H9 (cell line): ENCODE data around the gene LLCFC1. TPM values are rescaled to one million over a fixed set of nuclear protein-coding genes. Genes with fewer than 3 reads are reported as not detected.
A peak's percentile ranks its signal among the peaks of the same experiment; 100 is the strongest.

ENCODE experiments used
- DNase-seq: peaks from one replicate; pipeline ENCODE4 v3.0.0-alpha.2; 2017
- H2AFZ ChIP-seq: one replicate; pipeline ENCODE4 v1.6.1; 2013; ENCODE audit warnings: mild to moderate bottlenecking, low read length, control low read depth, moderate library complexity
- H2AK5ac ChIP-seq: 2 replicates; pipeline ENCODE4 v1.6.1; 2013; ENCODE audit warnings: low read length, control low read depth, mixed read lengths; ENCODE audit not compliant: insufficient read length
- H2BK120ac ChIP-seq: one replicate; pipeline ENCODE4 v1.6.1; 2013; ENCODE audit warnings: low read depth, mild to moderate bottlenecking, low read length, control low read depth, inconsistent platforms; ENCODE audit not compliant: poor library complexity, severe bottlenecking
- H2BK12ac ChIP-seq: 2 replicates; pipeline ENCODE4 v1.6.1; 2013; ENCODE audit warnings: low read length, control low read depth, mixed read lengths, low read depth; ENCODE audit not compliant: insufficient read length
- H2BK15ac ChIP-seq: 2 replicates; pipeline ENCODE4 v1.6.1; 2013; ENCODE audit warnings: low read depth, low read length, control low read depth
- H2BK20ac ChIP-seq: one replicate; pipeline ENCODE4 v1.6.1; 2013; ENCODE audit warnings: low read depth, mild to moderate bottlenecking, low read length, control low read depth, inconsistent platforms; ENCODE audit not compliant: poor library complexity, severe bottlenecking
- H2BK5ac ChIP-seq: 2 replicates; pipeline ENCODE4 v1.6.1; 2013; ENCODE audit warnings: low read length, control low read depth, mixed read lengths; ENCODE audit not compliant: insufficient read length
- H3K14ac ChIP-seq: 2 replicates; pipeline ENCODE4 v1.6.1; 2013; ENCODE audit warnings: low read length, control low read depth; ENCODE audit not compliant: insufficient read depth
- H3K18ac ChIP-seq: 2 replicates; pipeline ENCODE4 v1.6.1; 2013; ENCODE audit warnings: low read depth, mild to moderate bottlenecking, mixed read lengths, low read length, control low read depth; ENCODE audit not compliant: insufficient read length
- H3K23ac ChIP-seq: 2 replicates; pipeline ENCODE4 v1.6.1; 2013; ENCODE audit warnings: low read length, control low read depth, mixed read lengths, low read depth; ENCODE audit not compliant: insufficient read length
- H3K23me2 ChIP-seq: 2 replicates; pipeline ENCODE4 v1.6.1; 2013; ENCODE audit warnings: low read depth, mild to moderate bottlenecking, mixed read lengths, low read length, control low read depth; ENCODE audit not compliant: insufficient read length, poor library complexity, severe bottlenecking
- H3K27ac ChIP-seq: 2 replicates; pipeline ENCODE4 v1.5.1; 2013; ENCODE audit warnings: low read length, control low read depth, mixed read lengths, low read depth; ENCODE audit not compliant: insufficient read length
- H3K27me3 ChIP-seq: 2 replicates; pipeline ENCODE4 v1.6.1; 2013; ENCODE audit warnings: low read length, control low read depth, inconsistent platforms; ENCODE audit not compliant: insufficient read depth
- H3K4ac ChIP-seq: 2 replicates; pipeline ENCODE4 v1.6.1; 2013; ENCODE audit warnings: low read depth, mild to moderate bottlenecking, control low read depth, inconsistent platforms, low read length, moderate library complexity
- H3K4me1 ChIP-seq: 2 replicates; pipeline ENCODE4 v1.6.1; 2013; ENCODE audit warnings: low read length, control low read depth, inconsistent platforms; ENCODE audit not compliant: insufficient read depth
- H3K4me2 ChIP-seq: 2 replicates; pipeline ENCODE4 v1.6.1; 2013; ENCODE audit warnings: low read length, control low read depth, mixed read lengths; ENCODE audit not compliant: insufficient read length, insufficient read depth
- H3K56ac ChIP-seq: 2 replicates; pipeline ENCODE4 v1.6.1; 2013; ENCODE audit warnings: low read depth, mild to moderate bottlenecking, mixed read lengths, low read length, control low read depth; ENCODE audit not compliant: insufficient read length
- H3K79me1 ChIP-seq: 2 replicates; pipeline ENCODE4 v1.6.1; 2013; ENCODE audit warnings: low read depth, mild to moderate bottlenecking, moderate library complexity, low read length, control low read depth, inconsistent platforms; ENCODE audit not compliant: insufficient read depth, poor library complexity, severe bottlenecking
- H3K79me2 ChIP-seq: 2 replicates; pipeline ENCODE4 v1.6.1; 2013; ENCODE audit warnings: low read length, control low read depth, inconsistent platforms; ENCODE audit not compliant: insufficient read depth
- H3K9ac ChIP-seq: 2 replicates; pipeline ENCODE4 v1.6.1; 2013; ENCODE audit warnings: low read length, control low read depth, mixed read lengths; ENCODE audit not compliant: insufficient read length; ENCODE audit errors: extremely low read depth
- H3K9me3 ChIP-seq: one replicate; pipeline ENCODE4 v1.6.1; 2013; ENCODE audit warnings: low read depth, low read length, inconsistent platforms; ENCODE audit not compliant: control insufficient read depth
- H3T11ph ChIP-seq: one replicate; pipeline ENCODE4 v1.6.1; 2013; ENCODE audit warnings: mild to moderate bottlenecking, low read length, control low read depth, inconsistent platforms
- H4K20me1 ChIP-seq: one replicate; pipeline ENCODE4 v1.6.1; 2013; ENCODE audit not compliant: control insufficient read depth, insufficient read length, insufficient read depth
- H4K5ac ChIP-seq: 2 replicates; pipeline ENCODE4 v1.6.1; 2013; ENCODE audit warnings: low read depth, mild to moderate bottlenecking, mixed read lengths, low read length, control low read depth; ENCODE audit not compliant: insufficient read length
- H4K8ac ChIP-seq: replicated peaks from 2 replicates; pipeline ENCODE4 v1.6.1; 2013; ENCODE audit warnings: low read length, control low read depth, mixed read lengths, low read depth; ENCODE audit not compliant: insufficient read length
- H4K91ac ChIP-seq: 2 replicates; pipeline ENCODE4 v1.6.1; 2013; ENCODE audit warnings: low read depth, mild to moderate bottlenecking, moderate library complexity, mixed read lengths, low read length, control low read depth; ENCODE audit not compliant: insufficient read length
- H3K27ac Mint-ChIP-seq, 3 experiments: 2 replicates in 2 of 3; 3 replicates in 1 of 3; pipeline ENCODE4 v1.8.0; 2020 to 2021; ENCODE audit warnings: mixed read lengths in 3 of 3, mild to moderate bottlenecking in 1 of 3, moderate library complexity in 1 of 3
- H3K27me3 Mint-ChIP-seq: 2 replicates; pipeline ENCODE4 v1.8.0; 2021; ENCODE audit warnings: low read depth, mild to moderate bottlenecking, moderate library complexity, mixed read lengths
- H3K36me3 Mint-ChIP-seq, 3 experiments: 2 replicates in 2 of 3; 3 replicates in 1 of 3; pipeline ENCODE4 v1.8.0; 2020 to 2021; ENCODE audit warnings: low read depth in 3 of 3, mixed read lengths in 3 of 3; ENCODE audit not compliant: insufficient read depth in 1 of 3
- H3K4me1 Mint-ChIP-seq, 2 experiments: 2 replicates each; pipeline ENCODE4 v1.8.0; 2020; ENCODE audit warnings: mixed read lengths in 2 of 2
- H3K4me3 Mint-ChIP-seq, 2 experiments: 2 replicates in 1 of 2; 3 replicates in 1 of 2; pipeline ENCODE4 v1.8.0; 2020 to 2021; ENCODE audit warnings: mild to moderate bottlenecking in 2 of 2, mixed read lengths in 2 of 2, moderate library complexity in 1 of 2
- H3K9me3 Mint-ChIP-seq, 2 experiments: 2 replicates in 1 of 2; 3 replicates in 1 of 2; pipeline ENCODE4 v1.8.0; 2020; ENCODE audit warnings: mild to moderate bottlenecking in 2 of 2, mixed read lengths in 2 of 2, moderate library complexity in 1 of 2
- WGBS: extraction: QIAGEN DNeasy Blood & Tissue Kit; methylation state at CpG from one replicate; pipeline ENCODE4 v1.1.7; 2013; ENCODE audit warnings: missing lambda C conversion rate, low lambda C conversion rate, mixed read lengths; ENCODE audit not compliant: insufficient read length; ENCODE audit errors: extremely low coverage; 5-methylcytosine and 5-hydroxymethylcytosine counted together
- total RNA-seq: library from RNA; stranded (reverse); gene quantifications from 2 replicates; pipeline ENCODE4 v1.2.1, GENCODE V29; 2021
- TF ChIP-seq, protein P1 (sequence below): fragments of 200-600 bp; sonication (generic); conservative IDR thresholded peaks from 3 replicates; pipeline ENCODE4 v1.8.0; 2021; ENCODE audit warnings: antibody characterized with exemption, mild to moderate bottlenecking

The LLCFC1 gene
- total RNA-seq, 1 experiment from 2014 or later, result not detected

DNA sequence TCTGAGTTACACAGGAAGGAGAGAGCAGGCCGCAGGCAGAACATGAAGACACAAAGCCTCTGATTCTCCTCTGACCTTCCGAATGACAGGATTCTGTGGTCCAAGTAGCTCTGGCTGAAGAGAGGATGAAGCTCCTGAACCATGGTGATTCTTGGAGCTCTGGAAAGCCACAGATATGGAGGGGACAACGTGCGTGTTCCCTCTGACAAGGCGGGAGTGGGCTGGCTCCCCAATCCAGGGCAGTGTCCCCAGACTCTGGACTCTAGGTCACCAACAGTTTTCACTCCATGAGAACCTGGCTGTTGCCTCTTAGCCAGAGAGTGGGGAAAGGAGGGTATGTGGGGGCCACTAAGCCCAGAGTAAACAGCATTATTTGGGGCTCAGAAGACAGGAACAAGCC is 46.3 kb upstream of the LLCFC1 start:
- peaks cover 2 to 8% of the 10 kb centered on the region in 2 experiments; a peak in 3 of 4 replicates for H3K4me1 Mint-ChIP-seq
- TF ChIP-seq, protein P1, sequence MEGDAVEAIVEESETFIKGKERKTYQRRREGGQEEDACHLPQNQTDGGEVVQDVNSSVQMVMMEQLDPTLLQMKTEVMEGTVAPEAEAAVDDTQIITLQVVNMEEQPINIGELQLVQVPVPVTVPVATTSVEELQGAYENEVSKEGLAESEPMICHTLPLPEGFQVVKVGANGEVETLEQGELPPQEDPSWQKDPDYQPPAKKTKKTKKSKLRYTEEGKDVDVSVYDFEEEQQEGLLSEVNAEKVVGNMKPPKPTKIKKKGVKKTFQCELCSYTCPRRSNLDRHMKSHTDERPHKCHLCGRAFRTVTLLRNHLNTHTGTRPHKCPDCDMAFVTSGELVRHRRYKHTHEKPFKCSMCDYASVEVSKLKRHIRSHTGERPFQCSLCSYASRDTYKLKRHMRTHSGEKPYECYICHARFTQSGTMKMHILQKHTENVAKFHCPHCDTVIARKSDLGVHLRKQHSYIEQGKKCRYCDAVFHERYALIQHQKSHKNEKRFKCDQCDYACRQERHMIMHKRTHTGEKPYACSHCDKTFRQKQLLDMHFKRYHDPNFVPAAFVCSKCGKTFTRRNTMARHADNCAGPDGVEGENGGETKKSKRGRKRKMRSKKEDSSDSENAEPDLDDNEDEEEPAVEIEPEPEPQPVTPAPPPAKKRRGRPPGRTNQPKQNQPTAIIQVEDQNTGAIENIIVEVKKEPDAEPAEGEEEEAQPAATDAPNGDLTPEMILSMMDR, result no peak
- WGBS, result no CpG with 5 or more reads among the region's 5 CpGs

More for the DNA sequence above, 46.3 kb upstream of the LLCFC1 start:
- Histone ChIP-seq H2BK120ac (no peak overlapping the region), H3K18ac (no peak overlapping the region), H3K56ac (no peak overlapping the region), H2BK15ac (no peak overlapping the region), H2AFZ (no peak overlapping the region), H3K23ac (no peak overlapping the region), H3K14ac (no peak overlapping the region), H2AK5ac (no peak overlapping the region), H4K5ac (no peak overlapping the region), H3K79me2 (no peaks in the 10 kb centered on the region), H3K9ac (no peak overlapping the region), H3K4ac (no peak overlapping the region), H3K23me2 (no peaks in the 10 kb centered on the region), H3K27ac (no peak overlapping the region), H3K79me1 (no peaks in the 10 kb centered on the region), H2BK20ac (no peak overlapping the region), H3K9me3 (no peaks in the 10 kb centered on the region), H3K4me2 (no peak overlapping the region), H3T11ph (no peak overlapping the region), H4K91ac (no peak overlapping the region), H2BK5ac (no peak overlapping the region), H3K27me3 (no peaks in the 10 kb centered on the region), H2BK12ac (no peak overlapping the region), H4K20me1 (no peaks in the 10 kb centered on the region), H3K4me1 (no peaks in the 10 kb centered on the region), H4K8ac (no peak overlapping the region)
- H3K27ac Mint-ChIP-seq, result no peak overlapping the region; a peak in 1 of 7 replicates
- no peak overlapping the region for H3K4me3 Mint-ChIP-seq
- DNase-seq, result peak; percentile 15
- peaks cover 9% of the 10 kb centered on the region for H3K27me3 Mint-ChIP-seq
- H3K36me3 Mint-ChIP-seq, result no peaks in the 10 kb centered on the region
- peaks cover 3 to 8% of the 10 kb centered on the region in 2 experiments; a peak in 3 of 5 replicates for H3K9me3 Mint-ChIP-seq
